BLaER1 (cell line): ENCODE measurements around the gene ANO9.

ENCODE experiments used
- H3K27ac ChIP-seq: shearing (Covaris generic); formaldehyde crosslinking; 2 replicates; pipeline ENCODE4 v1.8.1; 2022
- H3K27me3 ChIP-seq: shearing (Covaris generic); formaldehyde crosslinking; 2 replicates; pipeline ENCODE4 v1.8.1; 2022
- H3K36me3 ChIP-seq: shearing (Covaris generic); formaldehyde crosslinking; 2 replicates; pipeline ENCODE4 v1.8.1; 2022
- H3K4me1 ChIP-seq: shearing (Covaris generic); formaldehyde crosslinking; 2 replicates; pipeline ENCODE4 v1.8.1; 2022
- H3K4me2 ChIP-seq: shearing (Covaris generic); formaldehyde crosslinking; 2 replicates; pipeline ENCODE4 v1.8.1; 2022
- H3K4me3 ChIP-seq: shearing (Covaris generic); formaldehyde crosslinking; 2 replicates; pipeline ENCODE4 v1.8.1; 2022
- H3K9ac ChIP-seq: shearing (Covaris generic); formaldehyde crosslinking; 2 replicates; pipeline ENCODE4 v1.8.1; 2022
- H3K9me3 ChIP-seq: shearing (Covaris generic); formaldehyde crosslinking; 2 replicates; pipeline ENCODE4 v1.8.1; 2022
- H4K20me1 ChIP-seq: shearing (Covaris generic); formaldehyde crosslinking; 2 replicates; pipeline ENCODE4 v1.8.1; 2022
- Cebpa-rat ChIP-seq: shearing (Covaris generic); IDR thresholded peaks from 2 replicates; pipeline ENCODE4 v1.8.1; 2022

ANO9 gene

GRCh38 chr11:424232-424631 lies 17.6 kb downstream of the ANO9 start:
- no peak for TF ChIP-seq Cebpa-rat
- Histone ChIP-seq H3K4me2 (no peak overlapping the region), H3K27me3 (no peaks in the 10 kb centered on the region), H4K20me1 (no peaks in the 10 kb centered on the region), H3K9me3 (no peaks in the 10 kb centered on the region), H3K27ac (no peak overlapping the region), H3K4me1 (no peaks in the 10 kb centered on the region), H3K4me3 (no peak overlapping the region), H3K36me3 (0 out of 2 replicates have a peak, but pooled peaks cover 6% of the 10 kb centered on the region), H3K9ac (no peak overlapping the region)

GRCh38 chr11:422249-422656 lies 19.6 kb downstream of the ANO9 start:
- H3K4me3 ChIP-seq: no peak overlapping the region
- H3K4me1 ChIP-seq: peaks cover 9% of the 10 kb centered on the region
- H3K9me3 ChIP-seq: no peaks in the 10 kb centered on the region
- H3K27ac ChIP-seq: no peak overlapping the region
- no peak overlapping the region for H3K4me2 ChIP-seq
- H3K27me3 ChIP-seq: no peaks in the 10 kb centered on the region
- H3K36me3 ChIP-seq: no peaks in the 10 kb centered on the region
- no peak overlapping the region for H3K9ac ChIP-seq
- no peak for TF ChIP-seq Cebpa-rat
- H4K20me1 ChIP-seq: no peaks in the 10 kb centered on the region

GRCh38 chr11:420911-421321 lies 20.9 kb downstream of the ANO9 start:
- TF ChIP-seq Cebpa-rat: no peak

GRCh38 chr11:420054-420910 lies 21.5 kb downstream of the ANO9 start:
- no peak overlapping the region for H3K27ac ChIP-seq
- peaks cover 26% of the 10 kb centered on the region for H3K4me1 ChIP-seq
- H3K4me3 ChIP-seq: no peak overlapping the region
- H3K9me3 ChIP-seq: no peaks in the 10 kb centered on the region
- no peak for TF ChIP-seq Cebpa-rat
- H3K36me3 ChIP-seq: no peaks in the 10 kb centered on the region
- H3K9ac ChIP-seq: no peak overlapping the region
- no peaks in the 10 kb centered on the region for H3K27me3 ChIP-seq
- no peaks in the 10 kb centered on the region for H4K20me1 ChIP-seq
- H3K4me2 ChIP-seq: no peak overlapping the region

More at GRCh38 chr11:420911-421321, 20.9 kb downstream of the ANO9 start:
- Histone ChIP-seq H3K9me3 (no peaks in the 10 kb centered on the region), H3K4me2 (no peak overlapping the region), H3K4me3 (no peak overlapping the region), H3K4me1 (peaks cover 19% of the 10 kb centered on the region), H3K36me3 (no peaks in the 10 kb centered on the region), H3K27ac (no peak overlapping the region), H4K20me1 (no peaks in the 10 kb centered on the region), H3K27me3 (no peaks in the 10 kb centered on the region), H3K9ac (no peak overlapping the region)

GRCh38 chr11:419248-420005 lies 22.4 kb downstream of the ANO9 start:
- Histone ChIP-seq H3K9ac (no peak overlapping the region), H3K27me3 (no peaks in the 10 kb centered on the region), H3K4me1 (peaks cover 30% of the 10 kb centered on the region), H4K20me1 (no peaks in the 10 kb centered on the region), H3K4me2 (no peak overlapping the region), H3K27ac (no peak overlapping the region), H3K36me3 (no peaks in the 10 kb centered on the region), H3K4me3 (no peak overlapping the region), H3K9me3 (no peaks in the 10 kb centered on the region)
- no peak for TF ChIP-seq Cebpa-rat

GRCh38 chr11:418343-419247 lies 23.2 kb downstream of the ANO9 start:
- no peaks in the 10 kb centered on the region for H4K20me1 ChIP-seq
- H3K9ac ChIP-seq: no peak overlapping the region
- H3K9me3 ChIP-seq: no peaks in the 10 kb centered on the region
- H3K4me2 ChIP-seq: no peak overlapping the region
- H3K4me1 ChIP-seq: peaks cover 38% of the 10 kb centered on the region
- no peaks in the 10 kb centered on the region for H3K36me3 ChIP-seq
- H3K27ac ChIP-seq: no peak overlapping the region
- H3K27me3 ChIP-seq: no peaks in the 10 kb centered on the region
- no peak overlapping the region for H3K4me3 ChIP-seq
- no peak for TF ChIP-seq Cebpa-rat

- peak overlapping the region; percentile 99 for H3K4me2 ChIP-seq
These were observed 24.0 kb downstream of the ANO9 start for GRCh38 chr11:417652-418342.

GRCh38 chr11:416757-417621 lies 24.8 kb downstream of the ANO9 start:
- no peaks in the 10 kb centered on the region for H3K36me3 ChIP-seq
- H3K27ac ChIP-seq: peak overlapping the region; percentile 89
- peak overlapping the region; percentile 82 for H3K4me3 ChIP-seq
- H3K4me2 ChIP-seq: peak overlapping the region; percentile 99
- peaks cover 7% of the 10 kb centered on the region; the same call in 1 of the 2 replicates for H4K20me1 ChIP-seq
- no peaks in the 10 kb centered on the region for H3K27me3 ChIP-seq
- peak overlapping the region; percentile 86 for H3K9ac ChIP-seq
- H3K9me3 ChIP-seq: no peaks in the 10 kb centered on the region
- peaks cover 48% of the 10 kb centered on the region for H3K4me1 ChIP-seq
- no peak for TF ChIP-seq Cebpa-rat

More at GRCh38 chr11:417652-418342, 24.0 kb downstream of the ANO9 start:
- H3K27me3 ChIP-seq: no peaks in the 10 kb centered on the region
- H3K36me3 ChIP-seq: no peaks in the 10 kb centered on the region
- H3K9me3 ChIP-seq: no peaks in the 10 kb centered on the region
- no peak overlapping the region for H3K27ac ChIP-seq
- H3K4me1 ChIP-seq: peaks cover 46% of the 10 kb centered on the region
- peaks cover 6% of the 10 kb centered on the region; the same call in 1 of the 2 replicates for H4K20me1 ChIP-seq
- TF ChIP-seq Cebpa-rat: no peak
- peak overlapping the region; percentile 82 for H3K4me3 ChIP-seq
- H3K9ac ChIP-seq: peak overlapping the region; percentile 86
